IPS-15b (cell line): ENCODE results near the gene ICOS.

ENCODE experiments used
- H3K27me3 ChIP-seq: one replicate; pipeline ENCODE4 v1.6.1; 2013; ENCODE audit warnings: low read length; ENCODE audit not compliant: control insufficient read depth, insufficient read depth
- H3K36me3 ChIP-seq: one replicate; pipeline ENCODE4 v1.6.1; 2013; ENCODE audit warnings: low read length; ENCODE audit not compliant: control insufficient read depth, insufficient read depth
- H3K4me1 ChIP-seq: one replicate; pipeline ENCODE4 v1.6.1; 2013; ENCODE audit warnings: mild to moderate bottlenecking, low read length; ENCODE audit not compliant: control insufficient read depth, insufficient read depth
- H3K4me3 ChIP-seq: one replicate; pipeline ENCODE4 v1.5.1; 2013; ENCODE audit warnings: low read depth, low read length
- H3K9ac ChIP-seq: one replicate; pipeline ENCODE4 v1.6.1; 2013; ENCODE audit warnings: low read depth, mild to moderate bottlenecking, low read length
- H3K9me3 ChIP-seq: one replicate; pipeline ENCODE4 v1.6.1; 2013; ENCODE audit warnings: mild to moderate bottlenecking, low read length; ENCODE audit not compliant: control insufficient read depth, insufficient read depth

ICOS gene

DNA sequence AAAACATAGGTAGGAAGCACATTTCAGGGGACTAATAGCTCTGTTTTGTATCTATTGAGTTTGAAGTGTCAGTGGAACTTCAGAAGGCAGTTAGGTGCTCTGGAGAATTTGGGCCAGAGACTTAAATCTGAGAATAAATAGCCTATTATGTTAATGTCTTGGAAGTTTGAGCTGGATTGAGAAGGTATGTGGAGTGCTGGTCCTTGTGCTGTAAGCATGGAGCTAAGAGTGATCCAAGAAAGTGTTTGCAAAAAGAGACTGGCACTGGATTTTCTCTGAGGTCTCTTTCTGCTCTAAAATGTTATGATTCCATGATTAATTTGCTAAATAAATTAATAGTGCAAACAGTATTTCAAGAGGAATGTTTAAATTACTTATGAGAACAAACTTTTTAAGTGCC lies 63.3 kb downstream of the ICOS start:
- Histone ChIP-seq H3K4me1 (no peaks in the 10 kb centered on the region), H3K27me3 (no peaks in the 10 kb centered on the region), H3K4me3 (no peak overlapping the region), H3K36me3 (no peaks in the 10 kb centered on the region), H3K9me3 (no peaks in the 10 kb centered on the region), H3K9ac (no peak overlapping the region)

DNA sequence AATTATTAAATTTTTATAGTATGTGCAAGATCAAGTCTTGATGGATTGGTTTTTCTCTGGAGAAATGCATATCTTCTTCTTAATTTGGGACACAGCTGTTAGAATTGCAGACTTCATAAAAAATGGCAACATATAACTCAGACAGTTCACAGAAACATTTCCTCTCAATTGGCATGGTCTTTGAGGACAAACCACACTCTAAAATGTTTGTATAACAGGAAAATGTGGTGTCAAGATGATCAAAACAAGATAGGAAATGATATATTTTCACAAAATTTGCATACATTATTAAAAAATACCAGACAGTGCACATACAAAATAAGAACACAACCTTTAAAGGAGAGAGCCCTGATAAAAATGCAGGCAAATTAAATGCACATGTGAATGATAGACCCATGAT lies 63.9 kb downstream of the ICOS start:
- Histone ChIP-seq H3K36me3 (no peaks in the 10 kb centered on the region), H3K27me3 (no peaks in the 10 kb centered on the region), H3K9me3 (no peaks in the 10 kb centered on the region), H3K4me1 (no peaks in the 10 kb centered on the region), H3K9ac (no peak overlapping the region), H3K4me3 (no peak overlapping the region)

DNA sequence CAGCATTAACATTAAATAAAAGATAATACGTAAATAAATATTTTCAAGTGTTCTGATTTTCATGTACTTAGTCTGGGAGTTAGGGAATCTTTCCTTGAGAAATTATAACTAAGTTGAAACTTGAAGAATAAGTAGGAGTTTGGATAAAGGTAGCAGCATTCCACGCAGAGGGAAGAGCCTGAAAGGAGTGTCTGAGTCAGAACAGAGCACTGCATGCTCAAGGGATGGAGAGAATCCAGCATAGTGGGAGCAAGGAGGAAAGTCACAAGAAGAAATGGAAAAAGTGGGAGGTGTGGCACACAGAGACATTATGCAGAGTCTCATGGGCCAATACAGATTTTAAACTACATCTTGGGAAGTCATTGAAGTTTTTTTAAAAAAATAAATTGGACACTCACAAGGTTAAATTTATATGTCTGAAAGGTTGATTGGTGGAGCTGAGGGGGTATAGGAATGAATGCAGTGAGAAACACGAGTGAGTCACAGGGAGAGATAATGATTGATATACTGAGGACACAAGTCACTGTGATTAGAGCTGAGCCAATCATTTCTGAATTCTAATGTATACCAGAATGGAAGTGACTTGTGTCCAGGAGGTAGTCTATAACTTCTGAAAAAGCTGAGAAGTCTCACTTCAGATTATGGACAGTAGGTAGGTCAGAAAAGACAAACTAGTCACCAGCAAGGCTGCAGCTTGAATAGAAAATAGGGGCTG lies 66.9 kb downstream of the ICOS start:
- Histone ChIP-seq H3K4me1 (no peaks in the 10 kb centered on the region), H3K27me3 (no peaks in the 10 kb centered on the region)

DNA sequence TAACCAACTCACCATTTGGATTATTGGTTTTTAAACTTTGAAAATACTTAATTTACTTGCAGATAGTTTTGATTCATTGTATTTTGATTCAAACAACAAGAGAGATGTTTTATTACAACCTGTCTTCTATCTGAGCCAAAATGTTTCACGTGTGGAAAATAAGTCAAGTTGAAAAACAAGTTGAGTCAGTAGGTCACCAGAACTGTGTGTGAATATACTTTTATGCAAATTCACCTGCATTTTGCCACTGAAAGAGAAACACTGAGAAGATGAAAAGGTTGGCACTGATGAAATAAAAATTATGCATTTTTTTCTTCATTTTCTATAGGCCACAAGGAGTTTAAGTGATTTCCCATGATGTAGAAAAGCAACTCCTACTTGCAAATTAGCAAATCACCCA lies 68.3 kb downstream of the ICOS start:
- Histone ChIP-seq H3K4me1 (no peaks in the 10 kb centered on the region), H3K27me3 (no peaks in the 10 kb centered on the region), H3K4me3 (no peak overlapping the region), H3K9ac (no peak overlapping the region), H3K36me3 (no peaks in the 10 kb centered on the region), H3K9me3 (no peaks in the 10 kb centered on the region)

More for the DNA sequence above, 66.9 kb downstream of the ICOS start:
- Histone ChIP-seq H3K36me3 (no peaks in the 10 kb centered on the region), H3K9ac (no peak overlapping the region), H3K9me3 (no peaks in the 10 kb centered on the region), H3K4me3 (no peak overlapping the region)

DNA sequence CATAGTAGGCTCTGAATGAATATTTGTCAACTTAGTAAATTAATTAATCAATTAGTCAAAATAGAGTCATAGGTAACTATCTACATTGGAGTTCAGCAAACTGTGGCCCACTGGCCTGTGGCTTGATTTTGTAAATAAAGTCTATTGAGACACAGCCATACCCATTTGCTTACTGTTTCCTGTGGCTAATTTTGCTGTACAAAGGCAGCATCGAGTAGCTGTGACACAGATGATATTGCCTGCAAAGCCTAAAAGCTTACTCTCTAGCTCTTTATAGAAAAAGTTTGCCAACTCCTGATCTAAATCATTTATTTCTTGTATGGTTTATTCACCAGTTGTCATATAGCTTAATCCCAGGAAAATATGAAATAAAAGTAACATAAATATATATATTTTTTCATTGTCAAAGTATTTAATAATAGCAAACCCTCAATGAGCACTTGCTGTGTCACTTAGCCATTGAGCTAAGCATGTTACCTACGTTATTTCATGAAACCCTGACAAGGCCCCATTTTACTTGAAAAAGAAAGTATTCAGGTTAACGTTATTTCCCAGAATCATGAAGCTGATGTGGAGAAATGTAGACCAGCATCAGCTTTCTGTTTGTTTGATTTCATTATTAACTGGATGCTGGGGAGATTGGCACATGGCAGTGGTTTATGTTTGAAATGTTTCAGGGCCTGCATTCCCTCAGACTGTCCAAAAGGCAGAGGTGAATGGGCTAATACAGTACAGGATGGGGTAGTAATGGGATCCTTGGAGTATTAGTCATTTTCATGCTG lies 69.6 kb downstream of the ICOS start:
- no peak overlapping the region for H3K4me3 ChIP-seq
- H3K9me3 ChIP-seq, result no peaks in the 10 kb centered on the region
- no peaks in the 10 kb centered on the region for H3K27me3 ChIP-seq
- H3K36me3 ChIP-seq, result no peaks in the 10 kb centered on the region
- no peaks in the 10 kb centered on the region for H3K4me1 ChIP-seq
- H3K9ac ChIP-seq, result no peak overlapping the region

DNA sequence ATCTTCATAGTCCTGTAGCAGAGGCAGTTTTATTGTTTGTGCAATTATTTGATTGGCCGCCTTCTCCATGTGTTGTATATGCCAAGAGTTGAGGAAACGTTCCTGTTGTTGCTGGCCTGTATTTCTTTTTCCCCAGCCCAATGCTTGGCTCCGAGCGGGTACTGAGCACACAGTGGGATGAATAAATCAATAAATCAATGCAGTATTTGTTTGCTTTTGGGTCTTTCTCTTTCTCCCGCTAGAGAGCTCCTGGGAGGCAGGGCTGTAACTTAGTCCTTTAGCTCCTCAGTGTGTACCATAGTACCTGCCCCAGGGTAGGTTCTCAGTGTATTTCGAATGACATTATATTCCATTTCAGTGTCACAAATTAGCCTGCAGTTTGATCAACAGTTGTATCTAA lies 71.8 kb downstream of the ICOS start:
- no peaks in the 10 kb centered on the region for H3K4me1 ChIP-seq
- H3K4me3 ChIP-seq, result no peak overlapping the region
- H3K36me3 ChIP-seq, result no peaks in the 10 kb centered on the region
- no peaks in the 10 kb centered on the region for H3K9me3 ChIP-seq
- H3K27me3 ChIP-seq, result no peaks in the 10 kb centered on the region
- H3K9ac ChIP-seq, result no peak overlapping the region

DNA sequence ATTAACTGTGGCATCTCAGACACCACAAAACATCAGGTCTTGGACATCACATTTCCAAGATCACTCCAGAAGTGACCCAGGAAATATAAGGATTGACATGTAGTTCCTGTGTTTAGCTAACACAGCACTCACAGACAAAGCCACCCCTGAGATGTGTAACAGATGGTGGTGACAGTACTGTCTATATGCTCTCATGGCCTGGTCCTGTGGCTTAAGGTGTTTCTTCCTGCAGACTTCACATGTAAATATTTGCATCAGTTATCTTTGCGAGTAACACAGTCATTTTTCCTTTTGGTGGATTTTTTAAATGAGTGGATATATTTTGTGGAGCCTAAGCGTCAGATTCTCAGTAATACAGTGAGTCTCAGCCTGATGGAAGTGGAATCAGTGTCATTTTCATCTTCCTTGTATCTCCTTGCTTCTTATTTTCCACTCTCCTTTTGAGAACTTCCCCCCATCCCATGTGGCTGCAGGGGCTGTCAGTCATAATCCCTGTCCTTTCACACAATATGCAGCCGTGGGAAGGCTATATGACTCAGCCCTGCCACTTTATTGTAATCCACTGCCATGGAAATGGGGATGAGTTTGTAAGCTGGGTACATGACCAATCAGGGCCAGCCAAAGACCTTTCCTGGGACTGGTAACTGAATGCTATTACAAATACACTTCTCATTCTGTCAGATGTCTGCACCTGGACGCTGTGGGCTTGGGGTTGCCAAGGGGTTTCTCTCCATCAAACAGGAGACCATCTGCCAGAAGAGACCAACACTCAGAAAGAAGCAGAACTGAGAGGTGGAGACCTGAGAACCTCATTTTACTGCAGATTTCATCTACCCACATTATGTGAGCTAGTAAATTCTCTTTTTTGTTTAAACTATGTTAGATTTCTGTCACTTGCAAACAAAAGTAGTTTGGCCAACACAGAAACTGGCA lies 74.3 kb downstream of the ICOS start:
- H3K36me3 ChIP-seq, result no peaks in the 10 kb centered on the region
- H3K27me3 ChIP-seq, result no peaks in the 10 kb centered on the region
- no peak overlapping the region for H3K9ac ChIP-seq
- H3K4me1 ChIP-seq, result no peaks in the 10 kb centered on the region
- no peak overlapping the region for H3K4me3 ChIP-seq
- no peaks in the 10 kb centered on the region for H3K9me3 ChIP-seq
